ENCODE results near the gene RAVER1. TPM values are rescaled to one million over a fixed set of nuclear protein-coding genes. Genes with fewer than 3 reads are reported as not detected.
A peak's percentile ranks its signal among the peaks of the same experiment; 100 is the strongest.

The RAVER1 gene
- total and polyA plus RNA-seq, 9 of the 15 experiments (the other 6 are each of a cell fraction or from before 2014, with no cell fraction given): 0.06 to 113 (median 7.0) TPM

- TF ChIP-seq CHCHD3 (CRISPR knock-in tag; IDR thresholded peaks at IDR 0.05): no peak
- no peak for TF ChIP-seq ZKSCAN8 (CRISPR knock-in tag; IDR thresholded peaks at IDR 0.05)
- TF ChIP-seq ZNF134 (CRISPR knock-in tag; conservative IDR thresholded peaks at IDR 0.05): no peak
- TF ChIP-seq SMAD2 (IDR thresholded peaks at IDR 0.05; ENCODE audit: low read depth, low read length): no peak
- no peak for TF ChIP-seq XRCC3 (IDR thresholded peaks at IDR 0.05)
- no peak for TF ChIP-seq ZNF780A (CRISPR knock-in tag; IDR thresholded peaks at IDR 0.05)
- TF ChIP-seq ATF3 (IDR thresholded peaks at IDR 0.05): no peak
- TF ChIP-seq ATF3 (CRISPR knock-in tag; conservative IDR thresholded peaks at IDR 0.05): no peak
- TF ChIP-seq HDAC2 (IDR thresholded peaks at IDR 0.05): 0 out of 2 replicates have a peak, but pooled peaks have one; percentile 42
- no peak for TF ChIP-seq SMARCB1 (IDR thresholded peaks at IDR 0.05; ENCODE audit: insufficient read length, low read depth)
- TF ChIP-seq NCOA1 (IDR thresholded peaks at IDR 0.05; ENCODE audit: low read depth): no peak
- TF ChIP-seq ZNF586 (CRISPR knock-in tag; conservative IDR thresholded peaks at IDR 0.05): no peak
- TF ChIP-seq SMARCC2 (IDR thresholded peaks at IDR 0.05; ENCODE audit: low read depth): no peak
- no peak; the same call in 1 of the 2 replicates for TF ChIP-seq ATF6 (CRISPR knock-in tag; IDR thresholded peaks at IDR 0.05)
- peak; percentile 18; the same call in 1 of the 2 replicates for TF ChIP-seq ARID4B (CRISPR knock-in tag; IDR thresholded peaks at IDR 0.05)
- TF ChIP-seq CREBBP (IDR thresholded peaks at IDR 0.05; ENCODE audit: low read depth, low read length): no peak
- peak; percentile 43 for TF ChIP-seq PCBP1 (IDR thresholded peaks at IDR 0.05; ENCODE audit: low read depth, low read length, poor library complexity, severe bottlenecking)
- TF ChIP-seq, protein P1, sequence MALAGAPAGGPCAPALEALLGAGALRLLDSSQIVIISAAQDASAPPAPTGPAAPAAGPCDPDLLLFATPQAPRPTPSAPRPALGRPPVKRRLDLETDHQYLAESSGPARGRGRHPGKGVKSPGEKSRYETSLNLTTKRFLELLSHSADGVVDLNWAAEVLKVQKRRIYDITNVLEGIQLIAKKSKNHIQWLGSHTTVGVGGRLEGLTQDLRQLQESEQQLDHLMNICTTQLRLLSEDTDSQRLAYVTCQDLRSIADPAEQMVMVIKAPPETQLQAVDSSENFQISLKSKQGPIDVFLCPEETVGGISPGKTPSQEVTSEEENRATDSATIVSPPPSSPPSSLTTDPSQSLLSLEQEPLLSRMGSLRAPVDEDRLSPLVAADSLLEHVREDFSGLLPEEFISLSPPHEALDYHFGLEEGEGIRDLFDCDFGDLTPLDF (CRISPR knock-in tag; IDR thresholded peaks at IDR 0.05): 0 out of 2 replicates have a peak, but pooled peaks have one; percentile 44
- no peak for TF ChIP-seq ZNF79 (CRISPR knock-in tag; IDR thresholded peaks at IDR 0.05; ENCODE audit: low read depth)
- no peak for TF ChIP-seq SMAD3 (CRISPR knock-in tag; conservative IDR thresholded peaks at IDR 0.05)
- no peak for TF ChIP-seq KDM2B (CRISPR knock-in tag; IDR thresholded peaks at IDR 0.05)
- no peak for TF ChIP-seq NFE2 (IDR thresholded peaks at IDR 0.05; ENCODE audit: low read depth)
Measured at GRCh38 chr19:10289167-10289835, 44.0 kb downstream of the RAVER1 start (continued).

All from K562 (cell line).